ENCODE results near the gene NTM.

Gene NTM

GRCh38 chr11:131975619-131976018 is 605.2 kb downstream of the NTM start:
- no peak for DNase-seq (ENCODE audit: low read depth)
- no peak overlapping the region for H3K4me3 ChIP-seq (ENCODE audit: low read length)
- no peak for TF ChIP-seq CTCF (conservative IDR thresholded peaks at IDR 0.05; ENCODE audit: low read length)

- no peak overlapping the region for H3K4me3 ChIP-seq (ENCODE audit: low read length)
- DNase-seq (ENCODE audit: low read depth) = no peak
- no peak for TF ChIP-seq CTCF (conservative IDR thresholded peaks at IDR 0.05; ENCODE audit: low read length)
These were observed 605.6 kb downstream of the NTM start for GRCh38 chr11:131976021-131976420.

GRCh38 chr11:131977231-131977630 is 606.8 kb downstream of the NTM start:
- no peak for TF ChIP-seq CTCF (conservative IDR thresholded peaks at IDR 0.05; ENCODE audit: low read length)
- DNase-seq (ENCODE audit: low read depth) = peak; percentile 73

GRCh38 chr11:131977854-131978253 is 607.4 kb downstream of the NTM start:
- peak; percentile 78 for DNase-seq (ENCODE audit: low read depth)
- H3K4me3 ChIP-seq (ENCODE audit: low read length) = no peak overlapping the region
- no peak for TF ChIP-seq CTCF (conservative IDR thresholded peaks at IDR 0.05; ENCODE audit: low read length)

More at GRCh38 chr11:131977231-131977630, 606.8 kb downstream of the NTM start:
- no peak overlapping the region for H3K4me3 ChIP-seq (ENCODE audit: low read length)

- no peak overlapping the region for H3K4me3 ChIP-seq (ENCODE audit: low read length)
- TF ChIP-seq CTCF (conservative IDR thresholded peaks at IDR 0.05; ENCODE audit: low read length) = no peak
- DNase-seq (ENCODE audit: low read depth) = no peak
These were observed 607.9 kb downstream of the NTM start for GRCh38 chr11:131978351-131978750.

- TF ChIP-seq CTCF (conservative IDR thresholded peaks at IDR 0.05; ENCODE audit: low read length) = no peak
- DNase-seq (ENCODE audit: low read depth) = no peak
- H3K4me3 ChIP-seq (ENCODE audit: low read length) = no peak overlapping the region
These were observed 608.9 kb downstream of the NTM start for GRCh38 chr11:131979364-131979763.

GRCh38 chr11:131980199-131980598 is 609.8 kb downstream of the NTM start:
- TF ChIP-seq CTCF (conservative IDR thresholded peaks at IDR 0.05; ENCODE audit: low read length) = no peak
- no peak overlapping the region for H3K4me3 ChIP-seq (ENCODE audit: low read length)
- no peak for DNase-seq (ENCODE audit: low read depth)
